GM23248 (cell line): Measurements from ENCODE around the gene CNKSR1. TPM values are rescaled to one million over a fixed set of nuclear protein-coding genes. Genes with fewer than 3 reads are reported as not detected.
A peak's percentile ranks its signal among the peaks of the same experiment; 100 is the strongest.

Experiments
- DNase-seq: peaks from one replicate; pipeline ENCODE4 v3.0.0-alpha.2; 2015
- H2AFZ ChIP-seq: fragments of 200-600 bp; sonication (generic); 2 replicates; pipeline ENCODE4 v1.6.1; 2016; ENCODE audit warnings: antibody characterized with exemption
- H3F3A ChIP-seq: fragments of 200-600 bp; sonication (generic); 2 replicates; pipeline ENCODE4 v1.6.1; 2016; ENCODE audit warnings: mild to moderate bottlenecking, antibody characterized with exemption, mixed run types; ENCODE audit not compliant: insufficient read depth
- H3K27ac ChIP-seq: fragments of 200-600 bp; sonication (generic); 2 replicates; pipeline ENCODE4 v1.5.1; 2016; ENCODE audit warnings: mild to moderate bottlenecking
- H3K27me3 ChIP-seq: fragments of 200-600 bp; sonication (generic); replicated peaks from 2 replicates; pipeline ENCODE4 v1.6.1; 2016; ENCODE audit warnings: mild to moderate bottlenecking; ENCODE audit not compliant: insufficient read depth
- H3K36me3 ChIP-seq: fragments of 200-600 bp; sonication (generic); 2 replicates; pipeline ENCODE4 v1.6.1; 2016; ENCODE audit warnings: low read depth, mild to moderate bottlenecking
- H3K4me1 ChIP-seq: fragments of 200-600 bp; sonication (generic); 2 replicates; pipeline ENCODE4 v1.6.1; 2016; ENCODE audit warnings: mild to moderate bottlenecking; ENCODE audit not compliant: insufficient read depth
- H3K4me2 ChIP-seq: fragments of 200-600 bp; sonication (generic); one replicate; pipeline ENCODE4 v1.6.1; 2016; ENCODE audit warnings: mild to moderate bottlenecking; ENCODE audit not compliant: unreplicated experiment
- H3K4me3 ChIP-seq: fragments of 200-600 bp; sonication (generic); 2 replicates; pipeline ENCODE4 v1.5.1; 2016; ENCODE audit warnings: mild to moderate bottlenecking
- H3K79me2 ChIP-seq: fragments of 200-600 bp; sonication (generic); 2 replicates; pipeline ENCODE4 v1.6.1; 2016; ENCODE audit warnings: mild to moderate bottlenecking; ENCODE audit not compliant: insufficient read depth
- H3K9ac ChIP-seq: fragments of 200-600 bp; sonication (generic); 2 replicates; pipeline ENCODE4 v1.6.1; 2016; ENCODE audit warnings: mild to moderate bottlenecking
- H3K9me2 ChIP-seq: fragments of 200-600 bp; sonication (generic); 2 replicates; pipeline ENCODE4 v1.6.1; 2016; ENCODE audit warnings: mixed run types, mild to moderate bottlenecking, moderate library complexity; ENCODE audit not compliant: insufficient read depth
- H3K9me3 ChIP-seq: fragments of 200-600 bp; sonication (generic); one replicate; pipeline ENCODE4 v1.6.1; 2017; ENCODE audit warnings: low read depth
- H4K20me1 ChIP-seq: fragments of 200-600 bp; sonication (generic); 2 replicates; pipeline ENCODE4 v1.6.0; 2016; ENCODE audit not compliant: insufficient read depth
- EZH2 ChIP-seq: fragments of 200-600 bp; sonication (generic); IDR thresholded peaks from 2 replicates; pipeline ENCODE4 v1.6.1; 2018; ENCODE audit warnings: antibody characterized with exemption, mild to moderate bottlenecking; ENCODE audit not compliant: insufficient read depth, poor library complexity, severe bottlenecking
- EZH2phosphoT487 ChIP-seq: fragments of 200-600 bp; sonication (generic); IDR thresholded peaks from 2 replicates; pipeline ENCODE4 v1.6.1; 2018; ENCODE audit warnings: antibody characterized with exemption, moderate library complexity, mild to moderate bottlenecking, low read depth; ENCODE audit not compliant: insufficient read depth
- WGBS, 2 experiments: methylation state at CpG; one replicate each; pipeline ENCODE4 v1.1.6; 2015 to 2017; ENCODE audit warnings: low lambda C conversion rate in 2 of 2, low coverage in 1 of 2; ENCODE audit errors: missing lambda C conversion rate in 2 of 2; 5-methylcytosine and 5-hydroxymethylcytosine counted together
- in situ Hi-C: fragments of 300-500 bp; cut with MboI; formaldehyde crosslinking; loops from 2 replicates; pipeline ENCODE4 v1.15.0; 2020
- polyA plus RNA-seq: library from polyadenylated mRNA; unstranded; fragments of >200 nt; fragmentation: Nextera tagmentation; extraction: Ambion mirVana; gene quantifications from 2 replicates; pipeline ENCODE4 v1.2.1, GENCODE V29; 2016
- total RNA-seq: library from RNA; depleted of rRNA; stranded (reverse); fragments of >200 nt; shearing (Covaris generic); gene quantifications from 2 replicates; pipeline ENCODE4 v1.2.3, GENCODE V29; 2014

The CNKSR1 gene
- total and polyA plus RNA-seq, 2 experiments from 2014 or later, result not detected

- Histone ChIP-seq H3K79me2 (no peaks in the 10 kb centered on the region), H2AFZ (peak overlapping the region; percentile 83), H3K4me2 (peak overlapping the region; percentile 97), H3K27me3 (peaks cover 16% of the 10 kb centered on the region), H3K27ac (no peak overlapping the region), H3K9ac (no peak overlapping the region), H3K4me1 (no peaks in the 10 kb centered on the region), H3K36me3 (no peaks in the 10 kb centered on the region), H3K4me3 (peak overlapping the region; percentile 70), H4K20me1 (no peaks in the 10 kb centered on the region), H3K9me3 (no peaks in the 10 kb centered on the region), H3K9me2 (no peaks in the 10 kb centered on the region), H3F3A (no peaks in the 10 kb centered on the region)
- no peak for TF ChIP-seq EZH2phosphoT487
- in situ Hi-C loops, result no loop called here
- DNase-seq, result no peak
- WGBS, 2 experiments, result 23 to 24% methylated on average over 21 of the region's 21 CpGs
Observed at GRCh38 chr1:26162220-26162709, 15.0 kb upstream of the CNKSR1 start.

- Histone ChIP-seq H3K9ac (no peak overlapping the region), H4K20me1 (no peaks in the 10 kb centered on the region), H3K79me2 (no peaks in the 10 kb centered on the region), H3K4me1 (no peaks in the 10 kb centered on the region), H3F3A (no peaks in the 10 kb centered on the region), H3K9me2 (no peaks in the 10 kb centered on the region), H3K36me3 (no peaks in the 10 kb centered on the region), H2AFZ (peak overlapping the region; percentile 82), H3K9me3 (no peaks in the 10 kb centered on the region), H3K4me2 (peak overlapping the region; percentile 77), H3K27ac (no peak overlapping the region), H3K27me3 (peaks cover 16% of the 10 kb centered on the region), H3K4me3 (peak overlapping the region; percentile 65)
- in situ Hi-C loops, result no loop called here
- WGBS, 2 experiments, result 32 to 37% methylated on average over 9 of the region's 9 CpGs
- TF ChIP-seq EZH2phosphoT487, result no peak
- no peak for TF ChIP-seq EZH2
- no peak for DNase-seq
Observed at GRCh38 chr1:26163684-26164035, 13.6 kb upstream of the CNKSR1 start.

- TF ChIP-seq EZH2phosphoT487 (no peak), EZH2 (no peak)
- Histone ChIP-seq H3K4me2 (peak overlapping the region; percentile 77), H2AFZ (peak overlapping the region; percentile 82), H4K20me1 (no peaks in the 10 kb centered on the region), H3K9ac (peak overlapping the region; percentile 19; the same call in 1 of the 2 replicates), H3K27ac (no peak overlapping the region), H3K79me2 (no peaks in the 10 kb centered on the region), H3F3A (no peaks in the 10 kb centered on the region), H3K9me2 (no peaks in the 10 kb centered on the region), H3K9me3 (no peaks in the 10 kb centered on the region), H3K27me3 (peaks cover 16% of the 10 kb centered on the region), H3K4me3 (peak overlapping the region; percentile 65), H3K36me3 (no peaks in the 10 kb centered on the region), H3K4me1 (no peaks in the 10 kb centered on the region)
- peak; percentile 67 for DNase-seq
- WGBS, 2 experiments, result 6 to 9% methylated on average over 28 to 64 of the region's 72 CpGs
- in situ Hi-C loops, result no loop called here
Observed at GRCh38 chr1:26164036-26164860, 13.0 kb upstream of the CNKSR1 start.

GRCh38 chr1:26164861-26165842, 12.1 kb upstream of the CNKSR1 start:
- no peak for TF ChIP-seq EZH2
- TF ChIP-seq EZH2phosphoT487, result no peak
- H3K4me2 ChIP-seq, result no peak overlapping the region
- H3K79me2 ChIP-seq, result peaks cover 3% of the 10 kb centered on the region; the same call in 1 of the 2 replicates
- H3K4me1 ChIP-seq, result no peaks in the 10 kb centered on the region
- no peak overlapping the region for H3K9ac ChIP-seq
- no peak overlapping the region for H2AFZ ChIP-seq
- H3K27ac ChIP-seq, result no peak overlapping the region
- WGBS, 2 experiments, result 63 to 69% methylated on average over 16 to 19 of the region's 19 CpGs
- H3K9me2 ChIP-seq, result no peaks in the 10 kb centered on the region
- DNase-seq, result no peak
- H3K4me3 ChIP-seq, result no peak overlapping the region
- no peaks in the 10 kb centered on the region for H3K36me3 ChIP-seq
- H3F3A ChIP-seq, result no peaks in the 10 kb centered on the region
- in situ Hi-C loops, result no loop called here
- H4K20me1 ChIP-seq, result no peaks in the 10 kb centered on the region
- H3K27me3 ChIP-seq, result peaks cover 16% of the 10 kb centered on the region
- H3K9me3 ChIP-seq, result no peaks in the 10 kb centered on the region
